Medulla oblongata (tissue), 1 donor: ENCODE results near the gene PSG3.
"Not testable (repeated sequence)": the region's sequence is repeated elsewhere in the genome, so short reads cannot be mapped to it uniquely, and the experiment has no call there.

Experiments
- DNase-seq: peaks from one replicate; pipeline ENCODE4 v3.0.0-alpha.2; 2015; ENCODE audit errors: extremely low spot score

The PSG3 gene

GRCh38 chr19:42695811-42696503 is 44.3 kb downstream of the PSG3 start:
- no peak for DNase-seq

DNA sequence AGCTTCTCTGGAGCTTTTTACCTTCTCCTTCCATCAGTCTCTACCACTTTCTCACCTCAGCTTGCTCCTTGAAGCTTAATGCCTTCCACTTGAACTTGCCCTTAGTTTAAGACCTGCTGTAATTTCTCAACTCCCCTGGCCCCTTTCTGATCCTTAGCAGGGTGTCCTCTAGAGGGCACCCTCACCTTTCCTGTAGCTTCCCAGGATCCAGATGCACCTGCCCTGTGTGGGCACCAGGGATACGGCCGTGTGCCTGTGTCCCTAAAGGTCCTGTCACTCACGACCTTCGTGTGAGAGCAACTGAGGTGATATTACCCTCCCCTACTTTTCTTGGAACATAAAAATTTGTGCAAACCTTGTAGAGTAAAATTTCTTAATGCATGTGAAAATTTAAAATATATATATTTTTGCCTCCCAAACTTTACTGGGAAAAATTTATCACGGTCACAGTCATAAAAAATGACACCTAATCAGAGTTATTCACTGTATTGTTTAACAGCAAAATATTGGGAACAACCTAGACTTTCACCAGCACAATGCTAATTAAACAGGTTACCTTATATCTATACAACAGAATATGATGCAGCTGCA is 46.4 kb downstream of the PSG3 start:
- DNase-seq: peak; percentile 14

DNA sequence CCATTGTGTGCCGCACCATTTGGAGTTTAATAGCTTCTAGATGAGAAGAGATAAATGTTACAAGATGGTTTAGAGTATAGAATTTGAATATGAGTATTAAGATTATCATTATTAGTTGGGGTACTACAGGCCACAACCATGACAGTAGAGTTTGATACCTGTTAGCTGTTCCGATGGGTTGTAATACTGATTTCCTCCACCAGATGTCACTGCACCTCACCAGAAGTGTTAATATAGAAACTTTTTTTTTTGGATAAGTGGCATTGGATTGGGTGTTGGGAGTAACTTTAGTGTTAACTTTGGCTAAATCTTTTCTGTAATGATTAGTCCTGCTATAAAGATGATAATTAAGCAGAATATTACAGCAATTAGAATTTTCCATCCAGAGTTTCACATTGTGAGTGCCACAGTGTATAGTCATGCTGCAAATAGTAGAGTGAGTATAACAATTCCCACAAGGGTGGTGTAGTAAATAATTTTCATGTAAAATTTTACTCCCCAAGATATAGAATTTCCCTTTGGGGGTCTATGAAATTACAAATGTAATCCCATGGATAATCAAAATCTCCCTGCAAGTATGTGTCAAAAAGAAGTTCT is 56.3 kb downstream of the PSG3 start:
- DNase-seq: no peak

DNA sequence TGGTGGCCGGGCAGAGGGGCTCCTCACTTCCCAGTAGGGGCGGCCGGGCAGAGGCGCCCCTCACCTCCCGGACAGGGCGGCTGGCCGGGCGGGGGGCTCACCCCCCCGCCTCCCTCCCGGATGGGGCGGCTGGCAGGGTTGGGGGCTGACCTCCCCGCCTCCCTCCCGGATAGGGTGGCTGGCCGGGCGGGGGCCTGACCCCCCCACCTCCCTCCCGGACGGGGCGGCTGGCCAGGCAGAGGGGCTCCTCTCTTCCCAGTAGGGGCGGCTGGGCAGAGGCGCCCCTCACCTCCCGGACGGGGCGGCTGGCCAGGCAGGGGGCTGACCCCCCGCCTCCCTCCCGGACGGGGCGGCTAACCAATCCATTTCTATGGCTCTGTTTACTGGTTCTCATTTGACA is 64.0 kb downstream of the PSG3 start:
- DNase-seq: not testable (repeated sequence)

GRCh38 chr19:42674549-42674948 is 65.7 kb downstream of the PSG3 start:
- not testable (repeated sequence) for DNase-seq
